ENCODE measurements around the gene IL4. TPM values are rescaled to one million over a fixed set of nuclear protein-coding genes. Genes with fewer than 3 reads are reported as not detected.

The IL4 gene
- total RNA-seq, 1 donor from 2014 or later = 21.2 TPM

DNA sequence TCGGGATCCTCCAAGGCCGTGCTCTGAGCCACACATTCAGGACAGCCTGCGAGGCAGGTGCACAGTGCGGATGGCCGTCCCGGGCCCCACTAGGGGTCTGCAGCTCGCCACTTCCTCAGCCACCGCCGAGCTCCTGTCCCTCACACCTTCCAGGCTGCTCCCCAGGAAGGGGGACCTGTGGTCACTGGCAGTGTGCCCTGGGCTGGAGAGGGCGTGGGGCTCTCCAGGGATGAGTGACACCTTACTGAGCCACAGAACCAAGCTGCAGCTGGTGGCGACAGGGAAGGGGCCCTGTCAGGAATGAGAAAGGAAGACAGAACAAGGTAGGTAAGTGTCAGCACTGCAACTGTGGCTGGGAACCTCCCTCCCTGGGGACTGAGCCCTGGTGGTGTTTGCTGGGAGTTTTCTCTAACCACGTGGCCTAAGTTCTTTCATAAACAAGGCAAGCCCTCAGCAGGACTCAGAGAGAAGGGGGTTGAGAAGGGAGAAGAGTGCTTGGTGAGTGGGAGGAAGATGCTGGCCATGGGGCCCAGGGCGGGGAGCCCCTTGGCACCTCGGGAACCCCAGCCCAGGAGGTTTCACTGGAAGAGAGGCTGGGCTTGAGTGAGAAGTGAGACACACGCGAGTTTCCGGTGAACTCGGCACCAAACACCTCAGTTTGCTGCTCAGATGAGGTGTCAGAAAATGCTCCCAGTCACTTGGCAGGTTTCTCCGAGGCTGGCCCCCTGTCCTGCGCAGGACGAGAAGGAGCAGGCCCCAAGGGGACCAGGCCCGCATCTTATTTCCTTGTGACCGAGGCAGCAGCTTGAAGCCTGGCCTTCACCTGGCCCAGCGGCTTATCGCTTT, 10.6 kb upstream of the IL4 start:
- peaks cover 66% of the 10 kb centered on the region for H3K4me1 Mint-ChIP-seq

DNA sequence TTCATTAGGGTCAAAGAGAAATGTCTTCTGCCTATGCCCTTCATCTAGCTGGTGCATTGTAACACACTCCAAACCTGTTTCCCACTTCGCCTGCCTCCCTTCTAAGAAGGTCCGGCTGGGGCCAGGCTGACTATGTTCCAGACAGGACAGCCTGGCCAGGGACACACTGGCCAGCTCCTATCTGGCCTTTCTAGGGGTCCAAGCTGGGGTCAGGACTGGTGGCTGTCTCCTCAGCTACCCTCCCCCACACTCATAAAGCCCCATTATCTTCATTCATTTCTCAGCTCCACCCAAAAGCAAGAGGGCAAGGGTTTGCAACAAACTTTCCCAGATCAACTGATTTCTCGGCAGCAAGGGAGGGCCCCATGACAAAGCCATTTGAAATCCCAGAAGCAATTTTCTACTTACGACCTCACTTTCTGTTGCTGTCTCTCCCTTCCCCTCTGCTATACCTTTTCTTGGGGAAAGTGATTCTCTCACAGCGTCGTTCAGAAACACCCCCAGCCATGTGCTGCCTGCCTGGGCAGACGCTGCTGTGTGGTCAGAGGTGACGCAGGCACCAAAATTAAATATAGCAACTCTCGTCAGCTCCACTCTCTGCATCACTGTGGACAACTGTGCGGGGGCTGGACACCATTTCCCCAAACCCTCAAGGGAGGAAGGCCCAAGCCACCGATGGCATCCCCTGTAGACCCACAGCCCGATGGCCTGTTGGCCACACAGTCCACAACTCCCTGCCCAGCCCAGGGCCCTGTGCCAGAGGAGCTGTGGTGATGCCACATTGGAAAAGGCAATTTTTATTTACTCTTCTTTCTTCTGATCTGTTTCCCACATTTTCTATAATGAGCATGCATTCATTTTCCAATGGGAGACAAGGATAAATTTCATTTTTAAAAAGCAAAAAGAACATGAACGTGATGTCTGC, 9.8 kb upstream of the IL4 start:
- Mint-ChIP-seq H3K36me3 (ENCODE audit: low read depth) (peaks cover 4% of the 10 kb centered on the region), H3K27me3 (no peaks in the 10 kb centered on the region), H3K4me3 (peak overlapping the region; percentile 67), H3K4me1 (peaks cover 58% of the 10 kb centered on the region), H3K9me3 (no peaks in the 10 kb centered on the region), H3K27ac (peak overlapping the region; percentile 85)
- intact Hi-C loops (cut with micrococcal nuclease) = loop anchor here (1.0 to 5.0 kb wide), 5 partner anchors 23 to 163 kb away; partner anchors contain the start of gene KIF3A
- no peak for DNase-seq

More for the DNA sequence above, 10.6 kb upstream of the IL4 start:
- Mint-ChIP-seq H3K27me3 (no peaks in the 10 kb centered on the region), H3K36me3 (ENCODE audit: low read depth) (peaks cover 10% of the 10 kb centered on the region), H3K27ac (peak overlapping the region; percentile 85), H3K9me3 (no peaks in the 10 kb centered on the region), H3K4me3 (peak overlapping the region; percentile 67)
- intact Hi-C loops (cut with micrococcal nuclease) = loop anchor here (1.0 to 5.0 kb wide), 5 partner anchors 22 to 164 kb away; partner anchors contain the start of gene KIF3A
- DNase-seq = peak; percentile 81

DNA sequence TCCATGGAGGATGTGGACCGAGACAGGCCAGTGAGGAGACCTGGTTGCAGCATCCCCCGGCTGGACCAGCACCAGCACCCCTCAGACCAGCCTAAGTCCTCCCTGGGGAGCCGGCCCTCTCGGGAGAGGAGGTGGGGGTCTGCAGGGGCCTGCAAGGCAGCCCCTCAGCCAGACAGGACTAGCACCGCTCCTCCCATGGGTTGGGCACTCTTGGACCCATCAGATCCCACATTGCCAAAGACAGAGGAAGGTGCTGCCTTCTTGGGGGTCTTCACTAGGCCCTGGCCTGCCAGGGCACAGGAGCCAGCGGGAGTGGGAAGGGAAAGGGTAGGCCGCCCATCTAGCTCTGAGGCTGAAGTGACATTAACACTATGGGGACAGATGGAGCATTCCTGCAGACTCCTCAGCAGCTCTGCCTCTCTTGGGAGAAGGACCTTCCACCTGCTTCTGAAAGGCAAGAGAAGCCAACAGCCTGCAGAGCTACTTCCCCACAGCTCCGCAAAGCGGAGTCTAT, 9.0 kb upstream of the IL4 start:
- DNase-seq = no peak
- H3K9me3 Mint-ChIP-seq = no peaks in the 10 kb centered on the region
- peaks cover 2% of the 10 kb centered on the region for H3K36me3 Mint-ChIP-seq (ENCODE audit: low read depth)
- H3K27me3 Mint-ChIP-seq = no peaks in the 10 kb centered on the region
- H3K4me3 Mint-ChIP-seq = no peak overlapping the region
- peak overlapping the region; percentile 85 for H3K27ac Mint-ChIP-seq
- intact Hi-C loops (cut with micrococcal nuclease) = loop anchor here (5.0 kb wide), 2 partner anchors 73 to 163 kb away; partner anchors contain the start of gene KIF3A
- peaks cover 55% of the 10 kb centered on the region for H3K4me1 Mint-ChIP-seq

DNA sequence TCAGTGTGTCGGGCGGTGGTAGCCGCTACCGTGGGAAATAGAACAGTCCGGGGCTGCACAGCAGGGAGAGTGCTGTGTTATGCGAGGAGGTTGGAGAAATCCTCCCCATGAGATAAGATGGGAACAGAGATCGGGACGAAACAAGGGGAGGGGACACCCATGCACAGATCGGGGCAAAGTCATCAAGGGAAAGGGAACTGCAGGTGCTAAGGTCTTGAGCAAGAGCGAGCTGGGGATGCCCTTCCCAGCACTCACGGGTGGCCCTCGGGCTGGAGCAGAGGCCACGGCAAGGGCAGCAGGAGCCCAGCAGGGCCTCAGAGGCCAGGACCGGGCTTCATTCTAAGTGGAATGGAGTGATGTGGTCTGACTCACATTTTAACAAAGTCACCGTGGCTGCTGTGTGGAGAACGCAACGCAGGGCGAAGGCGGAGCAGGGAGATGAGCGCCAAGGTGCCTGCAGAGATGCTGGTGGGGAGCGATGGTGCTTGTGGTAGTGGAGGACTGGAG, 8.2 kb upstream of the IL4 start:
- Mint-ChIP-seq H3K4me3 (no peak overlapping the region), H3K9me3 (no peaks in the 10 kb centered on the region), H3K27ac (peak overlapping the region; percentile 68), H3K27me3 (no peaks in the 10 kb centered on the region), H3K4me1 (peaks cover 48% of the 10 kb centered on the region), H3K36me3 (ENCODE audit: low read depth) (no peaks in the 10 kb centered on the region)
- intact Hi-C loops (cut with micrococcal nuclease) = no loop called here
- no peak for DNase-seq

DNA sequence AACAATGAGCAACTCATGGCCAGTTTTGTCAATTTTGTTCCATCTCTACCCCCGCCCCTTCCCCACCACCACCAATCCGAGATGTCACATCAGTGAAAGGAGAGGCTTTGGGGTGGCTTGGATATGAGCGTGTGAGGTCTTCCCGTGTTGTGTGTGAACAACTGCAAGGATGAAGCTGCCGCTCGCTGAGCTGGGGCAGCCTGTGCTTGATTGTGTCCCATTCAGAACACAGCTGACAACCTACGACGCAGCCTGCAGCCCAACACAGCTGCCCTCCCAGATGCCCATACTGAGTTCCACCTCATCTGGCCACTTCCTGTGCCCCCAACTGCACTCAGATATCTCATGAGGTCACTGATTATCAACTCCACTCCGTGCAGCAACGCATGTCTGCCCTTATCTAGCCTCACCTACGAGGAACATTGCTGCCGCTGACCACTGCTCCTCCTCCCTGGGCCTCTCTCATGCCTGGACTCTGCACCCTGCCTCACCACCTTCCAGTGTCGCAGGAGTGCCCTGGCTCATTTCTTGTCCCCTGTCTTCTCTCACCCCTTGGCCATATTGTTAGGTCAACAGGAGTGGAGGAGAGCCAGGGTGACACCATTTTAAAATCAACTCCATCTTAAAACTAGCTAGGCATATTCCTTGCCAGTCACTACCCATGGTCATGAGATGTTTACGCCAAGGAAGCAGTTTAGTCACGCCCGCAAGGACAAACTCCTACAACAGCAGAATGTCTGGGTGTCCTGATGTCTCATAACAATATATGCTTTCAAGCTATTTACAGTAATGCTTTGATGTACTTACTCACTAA, 7.3 kb upstream of the IL4 start:
- no peak for DNase-seq
- intact Hi-C loops (cut with micrococcal nuclease) = no loop called here
- Mint-ChIP-seq H3K4me1 (peaks cover 43% of the 10 kb centered on the region), H3K27ac (peak overlapping the region; percentile 73), H3K27me3 (no peaks in the 10 kb centered on the region), H3K36me3 (ENCODE audit: low read depth) (no peaks in the 10 kb centered on the region), H3K9me3 (peaks cover 3% of the 10 kb centered on the region), H3K4me3 (no peak overlapping the region)

DNA sequence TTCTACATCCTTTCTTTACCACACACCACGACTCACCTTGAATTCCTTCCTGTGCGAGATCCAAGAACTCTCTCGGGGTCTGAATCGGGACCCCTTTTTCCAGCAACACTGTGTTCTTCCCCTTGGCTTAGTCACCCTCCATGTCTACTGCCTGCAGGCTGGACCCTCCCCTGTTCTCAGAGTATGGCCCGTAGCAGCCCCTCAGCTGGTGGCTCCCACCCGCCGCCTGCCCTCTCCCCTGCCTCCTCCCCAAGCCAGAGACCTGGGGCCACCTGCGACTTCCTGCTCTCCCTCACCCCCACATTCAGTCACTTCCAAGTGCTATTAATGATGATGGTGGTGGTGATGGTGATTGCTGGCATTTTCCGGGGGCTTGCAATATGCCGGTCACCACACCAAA, 6.5 kb upstream of the IL4 start:
- H3K36me3 Mint-ChIP-seq (ENCODE audit: low read depth) = no peaks in the 10 kb centered on the region
- H3K4me1 Mint-ChIP-seq = peaks cover 38% of the 10 kb centered on the region
- H3K4me3 Mint-ChIP-seq = no peak overlapping the region
- H3K27ac Mint-ChIP-seq = peak overlapping the region; percentile 12
- DNase-seq = no peak
- intact Hi-C loops (cut with micrococcal nuclease) = no loop called here
- peaks cover 3% of the 10 kb centered on the region for H3K9me3 Mint-ChIP-seq
- H3K27me3 Mint-ChIP-seq = no peaks in the 10 kb centered on the region

DNA sequence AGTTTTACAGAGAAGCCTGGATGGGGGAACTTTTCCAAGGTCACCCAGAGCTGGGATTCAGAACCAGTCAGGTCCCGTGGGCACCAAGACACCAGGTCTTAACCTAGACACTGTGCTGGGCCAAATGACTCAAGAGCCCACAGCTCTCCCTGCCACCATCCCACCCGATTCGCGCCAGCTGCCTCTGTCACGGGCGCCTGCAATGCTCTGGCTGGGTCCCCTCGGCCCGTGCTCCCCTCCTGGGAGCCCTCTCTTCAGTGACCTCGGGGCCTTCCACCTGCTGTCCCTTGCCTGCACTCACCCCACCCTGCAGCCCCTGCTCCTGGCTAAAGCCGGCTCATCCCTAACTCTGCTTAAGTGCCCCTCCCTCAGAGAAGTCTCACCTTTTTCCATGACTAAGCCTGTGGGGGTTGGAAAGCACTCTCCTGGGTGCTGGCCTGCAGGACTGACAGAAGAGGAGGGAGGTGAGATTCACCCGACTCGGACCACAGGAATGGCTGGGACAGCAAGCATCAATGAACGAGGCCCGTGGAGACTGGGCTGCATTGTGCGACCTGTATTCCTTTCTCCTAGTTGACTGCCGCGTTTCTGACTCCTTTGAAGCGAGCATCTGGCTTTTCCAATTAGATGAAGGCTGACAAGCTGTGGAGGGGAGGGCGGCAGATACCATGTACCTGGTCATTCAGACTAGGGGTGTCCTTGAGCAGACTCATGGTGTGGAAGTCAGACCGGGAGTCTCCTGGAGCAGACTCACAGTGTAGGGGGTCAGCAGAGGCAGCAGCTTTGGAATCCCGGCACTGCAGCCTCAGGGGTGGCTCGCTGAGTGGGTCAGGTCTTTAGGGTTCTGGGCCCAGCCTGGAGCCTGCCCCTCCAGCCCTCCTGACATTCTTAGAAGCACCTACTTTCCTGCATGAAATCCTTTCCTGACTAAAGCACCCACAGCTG, 5.8 kb upstream of the IL4 start:
- H3K9me3 Mint-ChIP-seq = peaks cover 3% of the 10 kb centered on the region
- H3K4me1 Mint-ChIP-seq = peaks cover 33% of the 10 kb centered on the region
- H3K36me3 Mint-ChIP-seq (ENCODE audit: low read depth) = no peaks in the 10 kb centered on the region
- H3K4me3 Mint-ChIP-seq = no peak overlapping the region
- intact Hi-C loops (cut with micrococcal nuclease) = no loop called here
- peak overlapping the region; percentile 12 for H3K27ac Mint-ChIP-seq
- no peak for DNase-seq
- H3K27me3 Mint-ChIP-seq = no peaks in the 10 kb centered on the region

DNA sequence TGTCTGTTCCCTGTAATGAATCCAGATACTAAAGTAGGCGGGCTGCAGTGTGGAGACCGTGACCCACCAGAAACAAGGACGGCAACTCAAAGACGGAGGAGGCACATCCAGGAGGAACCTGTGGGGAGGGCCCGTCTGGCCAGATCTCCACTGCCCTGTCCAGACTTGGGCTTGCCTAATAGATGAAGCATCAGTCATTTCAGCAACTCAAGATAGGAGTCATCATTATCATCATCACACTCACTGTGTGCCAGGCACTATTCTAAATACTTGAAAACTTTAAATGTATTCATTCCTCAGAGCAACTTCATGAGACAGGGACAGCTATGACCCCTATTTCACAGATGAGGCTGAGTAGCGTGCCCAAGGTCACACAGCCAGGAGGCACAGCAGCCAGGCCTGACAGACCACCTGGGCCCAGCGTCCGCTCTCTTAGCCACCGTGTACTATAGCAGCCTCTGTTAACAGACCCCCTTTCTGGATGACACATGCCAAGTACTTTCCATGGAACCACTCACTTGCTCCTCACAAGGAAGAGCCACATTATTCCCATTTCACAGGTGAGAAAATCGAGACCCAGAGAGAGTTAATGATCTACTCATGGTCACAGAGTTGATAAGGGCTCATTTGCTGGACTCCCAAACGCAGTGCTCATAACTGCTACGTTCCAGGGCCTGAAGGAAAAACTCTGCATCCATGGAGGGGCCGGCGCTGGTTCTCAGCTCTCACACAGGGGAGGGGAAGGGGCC, 4.9 kb upstream of the IL4 start:
- Mint-ChIP-seq H3K4me3 (no peak overlapping the region), H3K27ac (no peak overlapping the region), H3K27me3 (no peaks in the 10 kb centered on the region), H3K9me3 (peaks cover 3% of the 10 kb centered on the region), H3K4me1 (peaks cover 30% of the 10 kb centered on the region), H3K36me3 (ENCODE audit: low read depth) (no peaks in the 10 kb centered on the region)
- intact Hi-C loops (cut with micrococcal nuclease) = no loop called here
- no peak for DNase-seq

DNA sequence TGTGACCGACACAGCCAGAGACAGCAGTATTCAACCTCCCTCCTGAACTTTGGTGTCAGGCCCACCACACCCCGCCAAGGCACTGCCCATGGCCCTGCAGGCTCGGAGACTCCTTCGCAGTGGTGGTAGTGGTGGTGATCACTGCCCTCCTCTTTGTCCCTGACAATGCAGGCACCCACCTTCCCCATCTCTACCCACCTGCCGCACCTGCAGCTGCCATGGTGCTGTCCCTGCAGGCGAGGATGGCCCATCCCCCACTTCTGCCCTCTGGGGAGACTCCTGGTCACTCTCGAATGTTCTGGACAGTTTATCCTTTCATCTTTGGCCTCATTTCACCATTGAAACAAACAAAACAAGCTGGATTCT, 4.4 kb upstream of the IL4 start:
- peaks cover 3% of the 10 kb centered on the region for H3K9me3 Mint-ChIP-seq
- DNase-seq = no peak
- H3K27ac Mint-ChIP-seq = no peak overlapping the region
- no peaks in the 10 kb centered on the region for H3K36me3 Mint-ChIP-seq (ENCODE audit: low read depth)
- H3K27me3 Mint-ChIP-seq = no peaks in the 10 kb centered on the region
- intact Hi-C loops (cut with micrococcal nuclease) = no loop called here
- H3K4me1 Mint-ChIP-seq = peaks cover 30% of the 10 kb centered on the region
- no peak overlapping the region for H3K4me3 Mint-ChIP-seq

DNA sequence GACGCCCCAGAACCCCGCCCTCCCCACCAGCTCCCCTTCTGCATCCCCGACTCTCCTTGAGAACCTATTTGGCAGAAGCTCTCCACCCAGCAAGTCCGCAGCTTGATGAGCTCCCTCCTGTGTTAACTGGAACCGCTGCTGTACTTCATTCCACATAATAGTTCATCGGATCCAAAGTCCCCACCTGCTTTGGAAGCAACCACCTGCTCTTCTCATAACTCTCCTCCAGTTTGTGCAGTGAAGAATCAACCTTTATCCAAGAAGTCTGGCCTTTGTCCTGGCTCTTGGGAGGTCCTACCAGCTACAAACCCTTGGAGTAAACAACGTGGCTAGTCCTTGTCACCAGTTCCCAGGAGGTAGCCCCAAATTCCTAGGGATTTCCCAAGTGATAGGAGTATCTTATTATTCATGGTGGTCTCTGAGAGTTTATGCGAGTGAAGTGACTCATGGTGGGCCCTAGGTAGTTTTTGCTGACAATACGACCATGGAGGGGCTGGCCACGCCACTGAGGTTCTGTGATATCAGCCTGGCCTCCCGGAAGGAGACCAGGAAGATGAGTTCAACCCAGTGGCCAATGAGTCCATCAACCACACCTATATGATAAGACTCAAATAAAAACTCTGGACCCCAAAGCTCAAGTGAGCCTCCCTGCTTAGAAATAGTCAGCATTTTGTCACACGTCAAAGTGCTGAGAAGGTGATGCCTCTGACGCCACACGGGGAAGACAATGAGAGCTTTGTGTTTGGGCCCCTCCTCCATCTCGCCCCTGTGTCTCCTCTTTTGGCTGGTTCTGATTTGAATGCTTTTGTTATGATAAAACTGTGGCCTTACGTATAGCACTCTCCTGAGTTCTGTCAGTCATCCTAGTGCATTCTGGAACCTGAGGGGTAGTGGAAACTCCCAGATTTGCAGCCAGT, 3.6 kb upstream of the IL4 start:
- Mint-ChIP-seq H3K4me3 (no peak overlapping the region), H3K36me3 (ENCODE audit: low read depth) (no peaks in the 10 kb centered on the region), H3K27me3 (no peaks in the 10 kb centered on the region), H3K27ac (peak overlapping the region; percentile 59), H3K9me3 (peaks cover 3% of the 10 kb centered on the region), H3K4me1 (peaks cover 33% of the 10 kb centered on the region)
- no peak for DNase-seq
- intact Hi-C loops (cut with micrococcal nuclease) = no loop called here

DNA sequence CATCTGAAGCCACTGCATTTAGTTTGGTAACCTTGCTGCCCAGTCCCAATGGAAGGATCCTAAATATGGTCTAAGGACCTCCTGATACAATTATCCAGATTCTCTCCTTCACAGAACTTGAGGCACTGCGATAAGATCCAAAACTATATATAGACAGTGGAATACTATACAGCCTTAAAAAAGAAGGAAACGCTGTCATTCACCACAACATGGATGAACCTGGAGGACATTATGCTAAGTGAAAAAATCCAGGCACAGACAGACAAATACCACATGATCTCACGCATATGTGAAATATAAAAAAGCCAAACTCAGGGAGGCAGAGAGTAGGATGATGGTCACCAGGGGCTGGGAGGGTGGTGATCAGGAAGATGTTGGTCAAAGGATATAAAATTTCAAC, 2.8 kb upstream of the IL4 start:
- Mint-ChIP-seq H3K4me3 (no peak overlapping the region), H3K27me3 (no peaks in the 10 kb centered on the region), H3K36me3 (ENCODE audit: low read depth) (no peaks in the 10 kb centered on the region), H3K27ac (no peak overlapping the region), H3K4me1 (peaks cover 35% of the 10 kb centered on the region), H3K9me3 (peaks cover 3% of the 10 kb centered on the region)
- DNase-seq = no peak
- intact Hi-C loops (cut with micrococcal nuclease) = no loop called here

All from activated CD4-positive, alpha-beta T cell treated with anti-CD3 and anti-CD28 coated beads, Interleukin-2, amount 10 ng/mL, durations not matched to agents 24 days and 14 days (primary cell).